HG03159 (cell line): ENCODE data around the gene JMY.

Source experiments
- ATAC-seq: cut with Tn5 transposase; IDR thresholded peaks from one replicate; pipeline ENCODE4 v1.9.1; 2021; ENCODE audit warnings: mild to moderate bottlenecking, moderate library complexity; ENCODE audit not compliant: unreplicated experiment

The JMY gene

GRCh38 chr5:79285285-79285684, 49.4 kb downstream of the JMY start:
- no peak for ATAC-seq

- no peak for ATAC-seq
Observed at GRCh38 chr5:79285833-79286232, 49.9 kb downstream of the JMY start.

- no peak for ATAC-seq
Observed at GRCh38 chr5:79287380-79287779, 51.4 kb downstream of the JMY start.

GRCh38 chr5:79287907-79288306, 52.0 kb downstream of the JMY start:
- ATAC-seq, result no peak

GRCh38 chr5:79295029-79295428, 59.1 kb downstream of the JMY start:
- no peak for ATAC-seq

GRCh38 chr5:79297661-79298060, 61.7 kb downstream of the JMY start:
- no peak for ATAC-seq

GRCh38 chr5:79301046-79301712, 65.2 kb downstream of the JMY start:
- no peak for ATAC-seq

GRCh38 chr5:79302454-79302853, 66.5 kb downstream of the JMY start:
- ATAC-seq, result no peak

GRCh38 chr5:79305706-79306105, 69.8 kb downstream of the JMY start:
- ATAC-seq, result no peak

GRCh38 chr5:79318935-79319614, 83.1 kb downstream of the JMY start:
- ATAC-seq, result no peak

- ATAC-seq, result no peak
Observed at GRCh38 chr5:79329453-79329852, 93.5 kb downstream of the JMY start.

- no peak for ATAC-seq
Observed at GRCh38 chr5:79330071-79330470, 94.1 kb downstream of the JMY start.

- ATAC-seq, result no peak
Observed at GRCh38 chr5:79333852-79334557, 98.1 kb downstream of the JMY start.

GRCh38 chr5:79346420-79346824, 110.5 kb downstream of the JMY start:
- ATAC-seq, result no peak

GRCh38 chr5:79349047-79349446, 113.1 kb downstream of the JMY start:
- ATAC-seq, result no peak

GRCh38 chr5:79349881-79350280, 114.0 kb downstream of the JMY start:
- no peak for ATAC-seq

- ATAC-seq, result no peak
Observed at GRCh38 chr5:79357398-79357797, 121.5 kb downstream of the JMY start.
